GM21723 (cell line): ENCODE measurements around the gene COMMD4.
A peak's percentile ranks its signal among the peaks of the same experiment; 100 is the strongest.
"Not testable (repeated sequence)": the region's sequence is repeated elsewhere in the genome, so short reads cannot be mapped to it uniquely, and the experiment has no call there.

Experiments
- ATAC-seq: cut with Tn5 transposase; IDR thresholded peaks from one replicate; pipeline ENCODE4 v1.9.1; 2021; ENCODE audit warnings: mild to moderate bottlenecking, moderate library complexity; ENCODE audit not compliant: unreplicated experiment

COMMD4 gene

GRCh38 chr15:75329571-75329970, 6.3 kb upstream of the COMMD4 start:
- no peak for ATAC-seq

DNA sequence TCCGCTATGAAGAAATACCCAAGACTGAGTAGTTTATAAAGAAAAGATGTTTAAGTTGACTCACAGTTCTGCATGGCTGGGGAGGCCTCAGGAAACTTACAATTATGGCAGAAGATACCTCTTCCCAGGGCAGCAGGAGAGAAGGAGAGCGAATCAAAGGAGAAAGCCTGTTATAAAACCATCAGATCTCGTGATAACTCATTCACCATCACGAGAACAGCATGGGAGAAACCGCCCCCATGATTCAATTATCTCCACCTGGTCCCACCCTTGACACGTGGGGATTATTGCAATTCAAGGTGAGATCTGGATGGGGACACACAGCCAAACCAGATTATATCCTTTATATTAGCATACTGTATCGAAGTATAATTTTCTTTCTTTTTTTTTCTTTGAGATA, 3.8 kb upstream of the COMMD4 start:
- ATAC-seq, result not testable (repeated sequence)

GRCh38 chr15:75333654-75334419, 2.0 kb upstream of the COMMD4 start:
- not testable (repeated sequence) for ATAC-seq

GRCh38 chr15:75335313-75335704, 554 bp upstream of the COMMD4 start:
- ATAC-seq, result no peak

DNA sequence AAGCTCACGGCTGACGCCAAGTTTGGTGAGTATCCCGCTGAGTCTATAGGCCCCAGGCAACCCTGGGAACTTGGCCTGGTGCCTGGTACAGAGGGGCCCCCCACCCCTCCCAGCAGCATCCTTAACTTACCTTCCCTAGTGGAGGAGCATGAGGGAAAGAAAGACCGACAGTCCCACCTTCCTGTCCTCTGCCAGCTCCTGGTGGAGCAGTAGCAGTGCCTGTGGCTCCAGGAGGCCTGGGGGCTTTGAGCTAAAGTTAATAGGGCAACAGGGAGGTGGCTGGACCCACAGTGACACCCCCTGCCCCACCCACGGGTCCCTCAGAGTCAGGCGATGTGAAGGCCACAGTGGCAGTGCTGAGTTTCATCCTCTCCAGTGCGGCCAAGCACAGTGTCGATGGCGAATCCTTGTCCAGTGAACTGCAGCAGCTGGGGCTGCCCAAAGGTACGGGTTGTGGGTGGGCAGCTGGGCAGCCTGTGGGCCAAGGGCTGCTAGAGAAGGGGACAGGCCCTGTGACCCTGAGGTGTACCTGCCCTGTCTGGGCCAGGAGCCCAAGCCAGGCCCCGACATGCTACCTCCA, 2.9 kb downstream of the COMMD4 start:
- ATAC-seq, result no peak

GRCh38 chr15:75339531-75340240, 3.8 kb downstream of the COMMD4 start:
- no peak for ATAC-seq

GRCh38 chr15:75342221-75342620, 6.4 kb downstream of the COMMD4 start:
- ATAC-seq, result no peak

DNA sequence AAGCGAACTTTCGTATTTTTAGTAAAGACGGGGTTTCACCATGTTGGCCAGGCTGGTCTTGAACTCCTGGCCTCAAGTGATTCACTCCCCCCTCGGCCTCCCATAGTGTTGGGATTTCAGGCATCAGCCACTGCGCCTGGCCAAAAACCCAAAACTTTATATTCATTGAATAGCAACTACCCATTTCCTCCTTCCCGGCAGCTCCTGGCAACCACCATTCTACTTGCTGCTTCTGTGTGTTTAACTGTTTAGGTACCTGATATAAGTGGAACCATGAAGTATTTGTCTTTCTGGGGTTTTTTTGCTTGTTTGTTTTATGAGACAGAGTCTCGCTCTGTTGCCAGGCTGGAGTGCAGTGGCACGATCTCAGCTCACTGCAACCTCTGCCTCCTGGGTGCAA, 8.1 kb downstream of the COMMD4 start:
- not testable (repeated sequence) for ATAC-seq

GRCh38 chr15:75346796-75347221, 10.9 kb downstream of the COMMD4 start, which contains the start of gene NEIL1:
TSS of gene NEIL1 (plus strand) at chr15:75347039. CDS start at chr15:75348906, 1,867 bp downstream.
- ATAC-seq, result no peak

- ATAC-seq, result no peak
These were observed 11.6 kb downstream of the COMMD4 start for GRCh38 chr15:75347222-75348033.

- no peak for ATAC-seq
These were observed 12.2 kb downstream of the COMMD4 start for GRCh38 chr15:75348034-75348561.

GRCh38 chr15:75348562-75349350, 12.9 kb downstream of the COMMD4 start:
- ATAC-seq, result no peak

DNA sequence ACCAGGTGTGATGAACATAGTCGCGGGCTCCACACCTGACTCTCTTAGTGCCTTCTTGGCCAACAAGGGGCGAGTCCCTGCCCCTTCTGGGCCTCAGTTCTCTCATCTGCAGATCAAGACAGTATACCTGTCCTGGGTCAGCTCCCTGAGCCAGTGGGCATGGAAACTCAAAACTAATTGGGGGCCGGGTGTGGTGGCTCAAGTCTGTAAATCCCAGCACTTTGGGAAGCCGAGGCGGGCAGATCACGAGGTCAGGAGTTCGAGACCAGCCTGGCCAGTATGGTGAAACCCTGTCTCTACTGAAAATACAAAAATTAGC, 13.4 kb downstream of the COMMD4 start:
- not testable (repeated sequence) for ATAC-seq

GRCh38 chr15:75349851-75350588, 14.2 kb downstream of the COMMD4 start:
- peak; percentile 45 for ATAC-seq

DNA sequence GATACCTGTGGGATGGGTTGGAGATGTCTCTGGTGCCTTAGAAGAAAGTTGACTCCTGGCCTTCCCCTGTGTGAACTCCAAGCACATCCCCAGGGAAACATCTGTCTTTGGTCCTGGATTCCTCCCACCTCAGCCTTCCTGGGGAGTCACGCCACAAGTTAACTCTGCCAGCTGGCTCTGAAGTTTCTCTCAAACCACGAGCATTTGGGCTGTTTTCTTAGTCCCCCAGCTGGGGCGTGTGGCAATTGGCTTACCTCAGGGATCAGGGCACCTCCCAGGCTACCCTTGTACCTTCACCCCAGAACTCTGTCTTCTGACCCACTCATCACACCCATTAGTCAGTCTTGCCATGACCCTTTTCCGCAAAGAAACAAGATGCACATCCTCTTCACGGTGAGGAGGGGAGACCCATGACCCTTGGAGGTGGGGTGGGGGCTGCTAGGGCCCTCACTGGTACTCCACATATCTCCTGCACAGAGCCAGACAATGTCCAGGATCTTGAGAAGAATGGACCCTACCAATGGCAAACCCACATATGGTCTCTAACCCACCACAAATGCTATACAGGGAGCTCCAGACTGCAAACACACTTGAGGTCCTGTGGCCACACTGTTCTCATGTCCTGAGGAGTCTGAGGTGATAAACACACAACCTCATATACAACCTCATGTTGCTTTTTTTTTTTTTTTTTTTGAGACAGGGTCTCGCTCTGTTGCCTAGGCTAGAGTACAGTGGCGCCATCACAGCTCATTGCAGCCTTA, 14.9 kb downstream of the COMMD4 start:
- ATAC-seq, result no peak

GRCh38 chr15:75352186-75353080, 16.6 kb downstream of the COMMD4 start:
- no peak for ATAC-seq

GRCh38 chr15:75353604-75354003, 17.7 kb downstream of the COMMD4 start:
- ATAC-seq, result no peak

DNA sequence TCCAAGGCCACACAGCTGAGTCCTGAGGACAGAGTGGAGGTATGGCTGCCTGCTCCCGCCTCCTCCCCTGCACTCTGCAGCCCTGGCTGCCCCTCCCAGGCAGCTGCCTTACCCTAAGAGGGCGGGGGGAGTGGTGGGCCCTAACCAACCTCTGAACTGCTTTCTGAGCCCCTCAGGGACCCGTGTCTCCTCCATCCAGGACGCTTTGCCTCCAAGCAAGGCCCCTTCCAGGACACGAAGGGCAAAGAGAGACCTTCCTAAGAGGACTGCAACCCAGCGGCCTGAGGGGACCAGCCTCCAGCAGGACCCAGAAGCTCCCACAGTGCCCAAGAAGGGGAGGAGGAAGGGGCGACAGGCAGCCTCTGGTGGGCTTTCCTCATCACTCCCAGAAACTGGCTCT, 18.6 kb downstream of the COMMD4 start:
- ATAC-seq, result no peak
